ENCODE results near the gene RAD52. TPM values are rescaled to one million over a fixed set of nuclear protein-coding genes. Genes with fewer than 3 reads are reported as not detected.

RAD52 gene
- total RNA-seq, 1 donor from 2014 or later = 6.4 TPM

GRCh38 chr12:886206-886605 lies 63.3 kb downstream of the RAD52 start:
- no peak for DNase-seq
- ATAC-seq = no peak
- intact Hi-C loops (cut with micrococcal nuclease) = no loop called here

- intact Hi-C loops (cut with micrococcal nuclease) = no loop called here
- ATAC-seq = no peak
Observed at GRCh38 chr12:885701-886100, 63.8 kb downstream of the RAD52 start.

GRCh38 chr12:884746-885414 lies 64.6 kb downstream of the RAD52 start:
- no peak for DNase-seq
- intact Hi-C loops (cut with micrococcal nuclease) = no loop called here
- ATAC-seq = no peak

More at GRCh38 chr12:885701-886100, 63.8 kb downstream of the RAD52 start:
- no peak for DNase-seq

GRCh38 chr12:880656-881055 lies 68.8 kb downstream of the RAD52 start:
- no peak for ATAC-seq
- DNase-seq = no peak
- intact Hi-C loops (cut with micrococcal nuclease) = no loop called here

- DNase-seq (no peak), ATAC-seq (no peak)
- intact Hi-C loops (cut with micrococcal nuclease) = no loop called here
Observed at GRCh38 chr12:879641-880040, 69.9 kb downstream of the RAD52 start.

- intact Hi-C loops (cut with micrococcal nuclease) = no loop called here
- no peak for DNase-seq
- ATAC-seq = no peak
Observed at GRCh38 chr12:873954-874353, 75.5 kb downstream of the RAD52 start.

- intact Hi-C loops (cut with micrococcal nuclease) = no loop called here
- ATAC-seq = no peak
- DNase-seq = no peak
Observed at GRCh38 chr12:870378-870777, 79.1 kb downstream of the RAD52 start.

GRCh38 chr12:868722-869121 lies 80.8 kb downstream of the RAD52 start:
- ATAC-seq (no peak), DNase-seq (no peak)
- intact Hi-C loops (cut with micrococcal nuclease) = no loop called here

GRCh38 chr12:867905-868304 lies 81.6 kb downstream of the RAD52 start:
- ATAC-seq (peak; percentile 23), DNase-seq (no peak)
- intact Hi-C loops (cut with micrococcal nuclease) = no loop called here

GRCh38 chr12:865614-866013 lies 83.9 kb downstream of the RAD52 start:
- DNase-seq (no peak), ATAC-seq (no peak)
- intact Hi-C loops (cut with micrococcal nuclease) = no loop called here

GRCh38 chr12:863285-863684 lies 86.2 kb downstream of the RAD52 start:
- intact Hi-C loops (cut with micrococcal nuclease) = no loop called here
- ATAC-seq (no peak), DNase-seq (no peak)

- intact Hi-C loops (cut with micrococcal nuclease) = no loop called here
- no peak for DNase-seq
- ATAC-seq = no peak
Observed at GRCh38 chr12:862303-862911, 87.1 kb downstream of the RAD52 start.

Other genes with a start within 250 kb of the RAD52 start
- gene WNK1, start 197.1 kb downstream of the RAD52 start, total RNA-seq = 333 TPM
- 43.0 TPM for gene ERC1, start 41.5 kb upstream of the RAD52 start, total RNA-seq

Measured in left ventricle myocardium superior (tissue), 1 donor.